GM19025 (cell line): Measurements from ENCODE around the gene LEUTX.
"Not testable (repeated sequence)": the region's sequence is repeated elsewhere in the genome, so short reads cannot be mapped to it uniquely, and the experiment has no call there.

Experiments used
- ATAC-seq: cut with Tn5 transposase; IDR thresholded peaks from one replicate; pipeline ENCODE4 v1.9.1; 2021; ENCODE audit warnings: mild to moderate bottlenecking, low read depth, moderate library complexity; ENCODE audit not compliant: unreplicated experiment

The LEUTX gene

DNA sequence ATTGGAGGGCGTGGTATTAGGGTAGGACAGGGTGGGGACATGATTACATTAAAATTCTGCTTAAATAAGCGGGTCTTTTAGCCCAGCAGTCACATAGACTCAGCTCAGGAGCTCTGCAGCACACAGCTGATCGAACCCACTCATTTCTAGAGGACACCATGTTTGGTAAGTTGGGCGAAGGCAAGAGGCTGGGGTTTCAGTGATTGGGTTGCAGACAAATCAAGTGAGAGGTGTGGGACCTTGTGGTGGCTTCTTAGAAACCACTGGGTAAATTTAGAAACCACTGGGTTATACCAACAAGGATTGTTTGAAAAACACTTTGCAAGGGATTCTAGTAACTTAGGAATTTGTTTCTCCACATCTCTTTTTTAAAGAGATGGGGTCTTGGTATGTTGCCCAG is at the start of gene LEUTX:
LEUTX (plus strand) TSS at position 92 of the 400 bp plus-strand sequence; CDS start at position 159, 67 bp downstream.
- ATAC-seq, result no peak

- no peak for ATAC-seq
Observed at GRCh38 chr19:39729594-39729993, 49.1 kb upstream of the LEUTX start.

DNA sequence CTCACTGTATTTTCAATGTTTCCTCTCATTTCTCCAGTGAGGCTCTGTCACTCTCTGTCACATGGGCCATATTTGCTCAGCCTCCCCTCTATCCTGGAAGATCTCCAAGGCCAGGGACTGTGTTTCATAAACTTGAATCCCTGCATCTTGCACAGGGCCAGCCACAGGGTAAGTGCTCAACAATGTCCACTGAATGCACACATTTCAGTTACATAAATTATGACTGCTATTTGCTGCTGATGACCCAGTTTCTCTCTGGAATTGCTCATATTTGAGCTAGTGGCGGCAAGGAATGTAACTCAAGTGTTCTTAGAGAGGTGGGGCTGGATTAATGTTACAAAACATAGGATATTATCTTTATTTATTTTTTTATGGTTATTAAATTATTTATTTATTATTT is 47.0 kb upstream of the LEUTX start:
- ATAC-seq, result no peak

- ATAC-seq, result no peak
Observed at GRCh38 chr19:39733841-39734240, 44.8 kb upstream of the LEUTX start.

- no peak for ATAC-seq
Observed at GRCh38 chr19:39735688-39736087, 43.0 kb upstream of the LEUTX start.

GRCh38 chr19:39736088-39736487 is 42.6 kb upstream of the LEUTX start:
- ATAC-seq, result no peak

DNA sequence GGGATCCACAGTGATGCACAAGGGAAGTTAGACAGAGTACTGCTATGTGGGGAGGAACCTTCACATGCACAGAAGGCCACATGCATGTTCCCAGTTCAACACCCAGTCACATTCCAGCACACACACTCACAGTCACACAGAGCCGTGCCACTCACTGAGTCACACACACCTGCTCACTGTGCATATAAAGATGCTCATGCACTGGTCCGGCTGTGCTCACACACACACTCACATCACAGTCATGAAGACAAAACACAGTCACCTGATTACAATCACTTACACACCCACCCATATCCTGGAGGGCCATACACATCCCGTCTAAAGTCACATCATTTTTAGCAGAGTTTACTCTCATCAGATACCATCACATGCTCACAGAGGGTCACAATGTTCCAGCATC is 41.3 kb upstream of the LEUTX start:
- no peak for ATAC-seq

DNA sequence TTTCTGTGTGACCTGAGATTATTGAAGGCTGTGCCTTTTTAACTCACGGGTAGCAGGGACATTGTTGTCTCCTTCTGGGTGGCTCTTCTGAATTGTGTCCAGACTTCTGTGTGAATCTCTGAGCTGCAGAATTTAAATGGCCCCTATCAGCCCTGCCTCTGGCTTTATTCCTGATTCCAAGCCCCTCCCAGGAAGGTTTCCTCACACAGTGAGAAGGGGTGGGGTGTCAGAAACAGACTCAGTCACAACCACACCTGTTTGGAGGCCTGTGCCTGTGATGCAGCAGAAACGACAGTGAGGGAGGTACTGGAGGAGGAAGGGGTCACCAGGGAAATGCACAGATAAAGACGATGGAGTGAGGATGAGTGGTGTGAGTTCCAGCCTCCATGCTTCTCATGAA is 40.8 kb upstream of the LEUTX start, which contains the start of gene CLC:
CLC (minus strand) TSS at position 139 of the 400 bp plus-strand sequence; CDS start at position 62, 77 bp downstream.
- ATAC-seq, result no peak

- ATAC-seq, result no peak
Observed at GRCh38 chr19:39738814-39739213, 39.8 kb upstream of the LEUTX start.

DNA sequence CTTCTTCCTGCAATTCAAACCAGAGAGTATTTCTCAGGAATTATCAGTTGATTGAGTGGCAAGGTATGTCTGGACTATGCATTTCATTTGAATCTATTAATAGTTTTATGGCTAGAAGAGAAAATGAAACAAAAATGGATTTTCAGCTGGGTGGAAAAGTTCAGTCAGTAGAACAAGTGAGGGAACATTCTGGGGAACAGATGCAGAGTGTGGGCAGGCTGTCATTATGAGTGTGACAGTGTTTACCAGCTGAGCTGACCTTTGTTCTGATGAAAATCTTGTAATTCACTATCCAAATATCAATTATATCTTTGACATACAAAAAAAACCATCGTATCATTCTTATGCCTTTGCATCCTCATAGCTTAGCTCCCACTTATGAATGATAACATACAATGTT is 38.3 kb upstream of the LEUTX start:
- ATAC-seq, result no peak

DNA sequence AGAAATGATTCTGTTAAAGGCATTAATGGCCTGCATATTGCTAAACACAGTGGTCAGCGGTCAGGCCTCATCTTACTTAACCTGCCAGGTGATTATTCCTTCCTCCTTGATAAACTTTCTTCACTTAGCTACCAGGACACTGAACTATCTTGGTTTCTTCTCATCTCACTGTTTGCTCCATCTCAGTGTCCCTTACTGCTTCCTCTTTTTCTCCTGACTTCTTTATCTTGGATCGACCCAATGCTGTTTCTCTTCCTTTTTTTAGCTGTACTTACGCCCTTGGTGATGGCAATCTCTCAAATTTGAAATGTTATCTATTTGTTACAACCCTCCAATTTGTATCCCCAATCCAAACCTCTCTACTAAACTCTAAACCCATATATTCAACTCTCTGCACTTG is 33.0 kb upstream of the LEUTX start:
- ATAC-seq, result no peak

- ATAC-seq, result no peak
Observed at GRCh38 chr19:39746836-39747529, 31.7 kb upstream of the LEUTX start.

DNA sequence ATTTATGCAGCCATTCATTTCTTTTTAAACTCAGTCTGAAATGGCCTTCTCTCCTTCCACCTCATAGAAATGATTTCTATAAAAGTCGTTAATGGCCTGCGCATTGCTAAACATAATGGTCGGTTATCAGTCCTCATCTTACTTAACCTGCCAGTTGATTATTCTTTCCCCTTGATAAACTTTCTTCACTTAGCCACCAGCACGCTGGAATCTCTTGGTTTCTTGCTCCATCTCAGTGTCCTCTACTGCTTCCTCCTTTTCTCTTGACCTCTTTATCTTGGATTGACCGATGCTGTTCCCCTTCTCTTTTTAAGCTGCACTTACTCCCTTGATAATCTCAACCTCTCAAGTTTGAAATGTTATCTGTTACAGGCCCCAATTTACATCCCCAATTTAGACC is 28.7 kb upstream of the LEUTX start:
- no peak for ATAC-seq

DNA sequence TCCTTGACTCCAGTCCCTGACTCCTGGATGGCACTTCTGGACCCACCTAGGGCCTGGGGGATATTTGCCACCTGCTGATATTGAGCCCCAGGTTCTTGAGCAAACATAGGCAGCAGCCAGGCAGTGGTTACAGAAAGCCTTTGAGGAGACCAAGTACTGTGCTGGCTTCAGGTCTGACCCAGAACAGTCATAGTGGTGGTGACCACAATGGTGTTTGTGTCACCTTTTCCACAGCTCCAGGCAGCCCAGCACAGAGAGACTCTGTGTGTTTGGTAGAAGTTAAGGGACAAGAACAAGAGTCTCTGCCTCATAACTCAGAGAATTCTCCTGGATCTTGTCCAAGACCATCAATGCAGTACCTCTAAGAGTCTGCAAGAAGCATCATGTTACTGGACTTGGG is 26.3 kb upstream of the LEUTX start:
- no peak for ATAC-seq

- ATAC-seq, result no peak
Observed at GRCh38 chr19:39752795-39753194, 25.9 kb upstream of the LEUTX start.

DNA sequence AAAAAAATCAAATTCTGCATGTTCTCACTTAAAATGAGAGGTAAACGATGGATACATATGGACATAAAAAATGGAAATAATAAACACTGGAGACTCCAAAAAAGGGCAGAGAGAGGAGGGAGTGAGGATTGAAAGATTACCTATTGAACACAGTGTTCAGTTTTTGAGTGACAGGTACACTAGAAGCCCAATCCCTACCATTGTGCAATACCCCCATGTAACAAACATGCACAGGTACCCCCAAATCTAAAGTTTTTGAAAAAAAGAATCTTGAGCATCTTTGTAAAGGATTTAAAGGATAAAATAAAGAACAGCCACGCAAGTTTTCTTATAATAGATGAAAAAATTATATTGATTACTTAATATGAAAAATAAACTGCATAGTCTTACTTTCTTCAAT is 24.1 kb upstream of the LEUTX start:
- no peak for ATAC-seq

GRCh38 chr19:39754971-39755370 is 23.7 kb upstream of the LEUTX start:
- no peak for ATAC-seq

GRCh38 chr19:39759457-39760184 is 19.0 kb upstream of the LEUTX start:
- no peak for ATAC-seq

- not testable (repeated sequence) for ATAC-seq
Observed at GRCh38 chr19:39761851-39762250, 16.8 kb upstream of the LEUTX start.

GRCh38 chr19:39765091-39766076 is 13.3 kb upstream of the LEUTX start:
- no peak for ATAC-seq

DNA sequence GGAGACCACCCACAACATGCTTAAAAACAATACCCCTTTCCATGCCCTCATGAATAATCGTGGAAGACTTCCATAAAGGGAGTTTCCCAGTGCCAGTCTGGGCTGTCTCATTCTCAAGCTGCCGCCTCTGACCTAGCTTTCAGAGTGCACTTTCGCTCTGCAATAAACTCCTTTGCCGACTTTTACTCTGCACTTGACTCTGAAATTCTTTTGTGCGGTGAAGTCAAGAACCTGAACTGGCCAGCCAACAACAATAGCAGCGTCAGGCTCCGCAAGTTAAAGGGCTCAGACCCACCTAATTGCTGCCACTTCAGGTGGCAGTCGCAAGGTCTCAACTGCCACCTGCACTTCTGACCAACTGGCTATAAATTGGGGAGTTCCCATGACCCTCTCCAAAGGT is 10.3 kb upstream of the LEUTX start:
- no peak for ATAC-seq
